ENCODE data around the gene CYB561A3.

CYB561A3 gene

GRCh38 chr11:61337706-61338470 lies 23.8 kb downstream of the CYB561A3 start:
- H3K4me3 ChIP-seq (ENCODE audit: low read depth, low read length) = no peak overlapping the region
- no peak for TF ChIP-seq CTCF (IDR thresholded peaks at IDR 0.05; ENCODE audit: borderline replicate concordance, insufficient read depth, low read depth, low read length)

- H3K4me3 ChIP-seq (ENCODE audit: low read depth, low read length) = no peak overlapping the region
- peak; percentile 97 for TF ChIP-seq CTCF (IDR thresholded peaks at IDR 0.05; ENCODE audit: borderline replicate concordance, insufficient read depth, low read depth, low read length)
Measured at GRCh38 chr11:61336171-61336935, 25.3 kb downstream of the CYB561A3 start.

GRCh38 chr11:61335355-61335710 lies 26.3 kb downstream of the CYB561A3 start:
- TF ChIP-seq CTCF (IDR thresholded peaks at IDR 0.05; ENCODE audit: borderline replicate concordance, insufficient read depth, low read depth, low read length) = no peak
- no peak overlapping the region for H3K4me3 ChIP-seq (ENCODE audit: low read depth, low read length)

- H3K4me3 ChIP-seq (ENCODE audit: low read depth, low read length) = no peak overlapping the region
Measured at GRCh38 chr11:61334434-61335354, 27.0 kb downstream of the CYB561A3 start.

GRCh38 chr11:61333550-61334433 lies 27.9 kb downstream of the CYB561A3 start:
- no peak for TF ChIP-seq CTCF (IDR thresholded peaks at IDR 0.05; ENCODE audit: borderline replicate concordance, insufficient read depth, low read depth, low read length)
- H3K4me3 ChIP-seq (ENCODE audit: low read depth, low read length) = peak overlapping the region; percentile 87

More at GRCh38 chr11:61334434-61335354, 27.0 kb downstream of the CYB561A3 start:
- no peak for TF ChIP-seq CTCF (IDR thresholded peaks at IDR 0.05; ENCODE audit: borderline replicate concordance, insufficient read depth, low read depth, low read length)
